Neural cell (in vitro differentiated cells): ENCODE results near the gene OPRL1. TPM values are rescaled to one million over a fixed set of nuclear protein-coding genes. Genes with fewer than 3 reads are reported as not detected.

Source experiments
- H2AFZ ChIP-seq: fragments of 200-600, 300-800 bp; sonication (generic), shearing (Covaris generic); 2 replicates; pipeline ENCODE4 v1.6.0; 2014; ENCODE audit warnings: low read depth, mild to moderate bottlenecking, antibody characterized with exemption, low read length, moderate library complexity
- H3F3A ChIP-seq: fragments of 200-600 bp; shearing (Covaris generic); 2 replicates; pipeline ENCODE4 v1.6.1; 2016; ENCODE audit warnings: mild to moderate bottlenecking, moderate library complexity, mixed read lengths, antibody characterized with exemption, low read length; ENCODE audit not compliant: insufficient read depth, poor library complexity, severe bottlenecking
- H3K27ac ChIP-seq: fragments of 200-600, 300-800 bp; sonication (generic), shearing (Covaris generic); 2 replicates; pipeline ENCODE4 v1.5.1; 2014; ENCODE audit warnings: mild to moderate bottlenecking, low read length, moderate library complexity
- H3K27me3 ChIP-seq: fragments of 300-800, 200-600 bp; sonication (generic), shearing (Covaris generic); 2 replicates; pipeline ENCODE4 v1.6.0; 2014; ENCODE audit warnings: mild to moderate bottlenecking, low read depth, low read length, moderate library complexity; ENCODE audit not compliant: insufficient read depth
- H3K36me3 ChIP-seq: fragments of 300-800, 200-600 bp; sonication (generic), shearing (Covaris generic); 2 replicates; pipeline ENCODE4 v1.5.1; 2014; ENCODE audit warnings: mild to moderate bottlenecking, antibody characterized with exemption, low read length, moderate library complexity; ENCODE audit not compliant: insufficient read depth
- H3K4me2 ChIP-seq: fragments of 300-800, 200-600 bp; sonication (generic), shearing (Covaris generic); 2 replicates; pipeline ENCODE4 v1.6.0; 2014; ENCODE audit warnings: mild to moderate bottlenecking, low read length
- H3K4me3 ChIP-seq: fragments of 300-800, 200-600 bp; sonication (generic), shearing (Covaris generic); 2 replicates; pipeline ENCODE4 v1.5.1; 2014; ENCODE audit warnings: mild to moderate bottlenecking, low read length, moderate library complexity
- H3K79me2 ChIP-seq: fragments of 200-600 bp; shearing (Covaris generic); replicated peaks from 2 replicates; pipeline ENCODE4 v1.6.0; 2014; ENCODE audit warnings: mild to moderate bottlenecking, low read length, moderate library complexity; ENCODE audit not compliant: insufficient read depth
- H3K9ac ChIP-seq: fragments of 300-800, 200-600 bp; sonication (generic), shearing (Covaris generic); 2 replicates; pipeline ENCODE4 v1.6.1; 2016; ENCODE audit warnings: mild to moderate bottlenecking, low read length, mixed read lengths
- H3K9me2 ChIP-seq: fragments of 200-600 bp; shearing (Covaris generic); 2 replicates; pipeline ENCODE4 v1.6.1; 2016; ENCODE audit warnings: mild to moderate bottlenecking, low read length, mixed read lengths; ENCODE audit not compliant: insufficient read depth
- H3K9me3 ChIP-seq: fragments of 200-600, 300-800 bp; sonication (generic), shearing (Covaris generic); 2 replicates; pipeline ENCODE4 v1.6.1; 2016; ENCODE audit warnings: mild to moderate bottlenecking, mixed run types, low read length, moderate library complexity, mixed read lengths
- H4K20me1 ChIP-seq: fragments of 200-600 bp; shearing (Covaris generic); 2 replicates; pipeline ENCODE4 v1.6.1; 2016; ENCODE audit warnings: mild to moderate bottlenecking, mixed run types; ENCODE audit not compliant: insufficient read depth
- CTCF ChIP-seq: fragments of 450-650 bp; IDR thresholded peaks from 2 replicates; pipeline ENCODE4 v1.5.1; 2014; ENCODE audit warnings: antibody characterized with exemption, mild to moderate bottlenecking, moderate library complexity; ENCODE audit not compliant: poor library complexity, severe bottlenecking
- EP300 ChIP-seq: fragments of 450-650 bp; conservative IDR thresholded peaks from 2 replicates; pipeline ENCODE4 v1.6.1; 2014; ENCODE audit warnings: antibody characterized with exemption, mild to moderate bottlenecking, moderate library complexity; ENCODE audit not compliant: poor library complexity, severe bottlenecking
- EZH2 ChIP-seq: fragments of 200-600, 300-800 bp; shearing (Covaris generic), sonication (generic); IDR thresholded peaks from 2 replicates; pipeline ENCODE4 v1.6.1; 2014; ENCODE audit warnings: antibody characterized with exemption, low read length, borderline replicate concordance, mild to moderate bottlenecking; ENCODE audit not compliant: insufficient read depth, poor library complexity, severe bottlenecking
- MXI1 ChIP-seq: fragments of 450-650 bp; conservative IDR thresholded peaks from 2 replicates; pipeline ENCODE4 v1.6.1; 2014; ENCODE audit warnings: antibody characterized with exemption, mild to moderate bottlenecking; ENCODE audit not compliant: poor library complexity, severe bottlenecking
- POLR2AphosphoS5 ChIP-seq: IDR thresholded peaks from 2 replicates; pipeline ENCODE4 v1.6.1; 2012
- RAD21 ChIP-seq: fragments of 450-650 bp; conservative IDR thresholded peaks from 2 replicates; pipeline ENCODE4 v1.6.1; 2014; ENCODE audit warnings: antibody characterized with exemption, mild to moderate bottlenecking, moderate library complexity
- SMC3 ChIP-seq: fragments of 450-650 bp; conservative IDR thresholded peaks from 2 replicates; pipeline ENCODE4 v1.6.1; 2014; ENCODE audit warnings: antibody characterized with exemption, mild to moderate bottlenecking, moderate library complexity; ENCODE audit not compliant: poor library complexity
- TAF1 ChIP-seq: IDR thresholded peaks from 2 replicates; pipeline ENCODE4 v1.6.1; 2012; ENCODE audit warnings: low read depth
- polyA plus RNA-seq: library from polyadenylated mRNA; depleted of rRNA; stranded (reverse); fragments of >200 nt; gene quantifications from 2 replicates; pipeline ENCODE4 v1.2.3, GENCODE V29; 2014
- TF ChIP-seq, protein P1 (sequence below): IDR thresholded peaks from 2 replicates; pipeline ENCODE4 v1.6.1; 2012; ENCODE audit warnings: borderline replicate concordance

Gene OPRL1
- polyA plus RNA-seq, 1 donor from 2014 or later: 18.3 TPM

GRCh38 chr20:64033981-64034493, 45.8 kb upstream of the OPRL1 start:
- TF ChIP-seq, protein P1, sequence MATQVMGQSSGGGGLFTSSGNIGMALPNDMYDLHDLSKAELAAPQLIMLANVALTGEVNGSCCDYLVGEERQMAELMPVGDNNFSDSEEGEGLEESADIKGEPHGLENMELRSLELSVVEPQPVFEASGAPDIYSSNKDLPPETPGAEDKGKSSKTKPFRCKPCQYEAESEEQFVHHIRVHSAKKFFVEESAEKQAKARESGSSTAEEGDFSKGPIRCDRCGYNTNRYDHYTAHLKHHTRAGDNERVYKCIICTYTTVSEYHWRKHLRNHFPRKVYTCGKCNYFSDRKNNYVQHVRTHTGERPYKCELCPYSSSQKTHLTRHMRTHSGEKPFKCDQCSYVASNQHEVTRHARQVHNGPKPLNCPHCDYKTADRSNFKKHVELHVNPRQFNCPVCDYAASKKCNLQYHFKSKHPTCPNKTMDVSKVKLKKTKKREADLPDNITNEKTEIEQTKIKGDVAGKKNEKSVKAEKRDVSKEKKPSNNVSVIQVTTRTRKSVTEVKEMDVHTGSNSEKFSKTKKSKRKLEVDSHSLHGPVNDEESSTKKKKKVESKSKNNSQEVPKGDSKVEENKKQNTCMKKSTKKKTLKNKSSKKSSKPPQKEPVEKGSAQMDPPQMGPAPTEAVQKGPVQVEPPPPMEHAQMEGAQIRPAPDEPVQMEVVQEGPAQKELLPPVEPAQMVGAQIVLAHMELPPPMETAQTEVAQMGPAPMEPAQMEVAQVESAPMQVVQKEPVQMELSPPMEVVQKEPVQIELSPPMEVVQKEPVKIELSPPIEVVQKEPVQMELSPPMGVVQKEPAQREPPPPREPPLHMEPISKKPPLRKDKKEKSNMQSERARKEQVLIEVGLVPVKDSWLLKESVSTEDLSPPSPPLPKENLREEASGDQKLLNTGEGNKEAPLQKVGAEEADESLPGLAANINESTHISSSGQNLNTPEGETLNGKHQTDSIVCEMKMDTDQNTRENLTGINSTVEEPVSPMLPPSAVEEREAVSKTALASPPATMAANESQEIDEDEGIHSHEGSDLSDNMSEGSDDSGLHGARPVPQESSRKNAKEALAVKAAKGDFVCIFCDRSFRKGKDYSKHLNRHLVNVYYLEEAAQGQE: no peak
- Histone ChIP-seq H3K4me3 (no peak overlapping the region), H3K79me2 (no peaks in the 10 kb centered on the region), H3K9ac (no peak overlapping the region), H2AFZ (no peak overlapping the region), H3K27me3 (peaks cover 23% of the 10 kb centered on the region), H3K27ac (no peak overlapping the region), H3K9me2 (no peaks in the 10 kb centered on the region), H3F3A (no peaks in the 10 kb centered on the region), H3K9me3 (no peaks in the 10 kb centered on the region), H3K4me2 (no peak overlapping the region), H4K20me1 (no peaks in the 10 kb centered on the region), H3K36me3 (no peaks in the 10 kb centered on the region)

- Histone ChIP-seq H3K9ac (no peak overlapping the region), H3K4me2 (no peak overlapping the region), H3K4me3 (no peak overlapping the region), H4K20me1 (no peaks in the 10 kb centered on the region), H3K79me2 (no peaks in the 10 kb centered on the region), H3K9me2 (no peaks in the 10 kb centered on the region), H3K36me3 (no peaks in the 10 kb centered on the region), H2AFZ (no peak overlapping the region), H3F3A (no peaks in the 10 kb centered on the region), H3K9me3 (no peaks in the 10 kb centered on the region), H3K27ac (no peak overlapping the region), H3K27me3 (peaks cover 36% of the 10 kb centered on the region)
- TF ChIP-seq CTCF: no peak
- TF ChIP-seq RAD21: no peak
- no peak for TF ChIP-seq POLR2AphosphoS5
- TF ChIP-seq, protein P1: no peak
- no peak for TF ChIP-seq TAF1
- TF ChIP-seq EP300: no peak
- no peak for TF ChIP-seq SMC3
- no peak for TF ChIP-seq EZH2
- no peak for TF ChIP-seq MXI1
These were observed 44.6 kb upstream of the OPRL1 start for GRCh38 chr20:64035066-64035932.
